Activated T-cell treated with anti-CD3 and anti-CD28 coated beads, Interleukin-2, amount 50 U/mL, for 24 hours (primary cell): ENCODE measurements around the gene SAMSN1.

Source experiments
- DNase-seq: peaks from one replicate; pipeline ENCODE4 v3.0.0-alpha.2; 2020
- H3K27ac Mint-ChIP-seq: 2 replicates; pipeline ENCODE4 v1.8.0; 2020; ENCODE audit warnings: mild to moderate bottlenecking, mixed read lengths
- H3K27me3 Mint-ChIP-seq: 2 replicates; pipeline ENCODE4 v1.8.0; 2020; ENCODE audit warnings: mixed read lengths
- H3K36me3 Mint-ChIP-seq: 2 replicates; pipeline ENCODE4 v1.8.0; 2020; ENCODE audit warnings: low read depth, mixed read lengths
- H3K4me1 Mint-ChIP-seq: 2 replicates; pipeline ENCODE4 v1.8.0; 2020; ENCODE audit warnings: low read depth, mixed read lengths
- H3K4me3 Mint-ChIP-seq: 2 replicates; pipeline ENCODE4 v1.8.0; 2020; ENCODE audit warnings: mild to moderate bottlenecking, moderate library complexity, mixed read lengths
- H3K9me3 Mint-ChIP-seq: 2 replicates; pipeline ENCODE4 v1.8.0; 2020; ENCODE audit warnings: mixed read lengths

Gene SAMSN1

DNA sequence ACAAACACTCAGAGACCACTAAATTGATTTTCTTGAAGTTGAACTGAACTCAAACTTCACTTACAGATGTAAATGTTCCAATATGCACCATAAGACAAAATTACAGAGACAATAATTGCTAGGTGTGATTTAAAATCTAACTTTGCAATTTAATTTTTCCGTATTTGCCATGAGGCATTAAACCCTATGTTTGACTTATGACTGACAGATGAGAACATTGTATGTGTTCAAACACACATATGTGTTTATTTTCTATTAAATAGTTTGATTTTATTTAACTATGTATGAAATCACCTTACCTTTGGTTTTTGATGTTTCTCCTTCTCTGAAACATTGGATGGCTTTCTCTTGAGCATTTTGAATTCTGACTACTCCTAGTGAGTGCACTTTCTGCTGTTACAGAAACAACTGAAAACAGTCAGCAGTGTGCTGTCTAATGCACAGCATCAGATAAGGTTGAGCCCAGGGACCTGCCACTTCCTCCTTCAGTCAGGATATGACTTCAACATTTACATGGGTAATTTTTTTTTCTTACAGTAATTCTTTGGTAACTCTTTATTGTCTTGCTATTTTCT is at the start of gene SAMSN1:
Gene SAMSN1, minus strand, starts transcription at position 410 of the 575 bp plus-strand sequence. Its CDS starts 54 bp downstream, at position 356.
- Mint-ChIP-seq H3K27me3 (no peaks in the 10 kb centered on the region), H3K36me3 (peaks cover 37% of the 10 kb centered on the region), H3K27ac (peak within 1 kb of the TSS; percentile 92), H3K4me3 (peak within 1 kb of the TSS; percentile 93), H3K9me3 (peaks cover 4% of the 10 kb centered on the region), H3K4me1 (peaks cover 68% of the 10 kb centered on the region)
- peak; percentile 50 for DNase-seq

DNA sequence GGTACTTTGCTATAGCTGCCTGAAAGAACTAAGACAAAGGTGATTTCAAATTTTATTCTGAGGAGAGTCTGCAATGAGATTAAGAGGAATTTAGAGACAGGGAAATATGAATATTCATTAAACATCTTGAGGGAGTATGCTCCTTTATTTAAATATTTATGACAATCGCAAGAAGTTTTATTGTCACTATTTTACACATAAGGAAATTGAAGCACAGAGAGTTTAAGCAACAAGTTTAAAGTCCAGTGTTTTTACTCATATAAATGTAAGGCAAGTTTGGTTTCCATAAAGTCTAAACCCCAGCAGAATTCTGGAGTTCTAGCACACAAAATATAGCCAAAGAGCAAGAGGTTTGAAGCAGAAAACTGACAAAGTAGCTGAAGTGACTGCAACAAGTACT is 49.3 kb upstream of the SAMSN1 start:
- H3K27me3 Mint-ChIP-seq = no peaks in the 10 kb centered on the region
- H3K27ac Mint-ChIP-seq = no peak overlapping the region
- no peaks in the 10 kb centered on the region for H3K36me3 Mint-ChIP-seq
- peaks cover 19% of the 10 kb centered on the region for H3K4me1 Mint-ChIP-seq
- H3K4me3 Mint-ChIP-seq = no peak overlapping the region
- H3K9me3 Mint-ChIP-seq = peaks cover 11% of the 10 kb centered on the region
- DNase-seq = no peak

DNA sequence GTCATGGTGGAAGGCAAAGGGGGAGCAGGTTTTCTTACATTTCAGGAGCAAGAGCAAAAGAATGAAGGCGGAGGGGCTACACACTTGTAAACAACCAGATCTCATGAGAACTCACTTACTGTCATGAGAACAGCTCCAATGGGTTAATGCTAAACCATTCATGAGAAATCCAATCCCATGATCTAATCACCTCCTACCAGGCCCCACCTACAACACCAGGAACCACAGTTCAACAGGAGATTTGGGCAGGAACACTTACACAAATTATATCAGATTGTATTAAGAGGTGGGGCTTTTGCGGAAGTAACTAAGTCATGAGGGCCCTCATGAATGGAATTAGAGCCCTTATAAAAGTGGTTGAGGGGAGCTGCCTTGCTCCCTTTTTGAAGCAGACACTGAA is 48.9 kb upstream of the SAMSN1 start:
- Mint-ChIP-seq H3K27me3 (no peaks in the 10 kb centered on the region), H3K4me3 (no peak overlapping the region), H3K36me3 (no peaks in the 10 kb centered on the region), H3K27ac (no peak overlapping the region), H3K9me3 (peaks cover 11% of the 10 kb centered on the region), H3K4me1 (peaks cover 22% of the 10 kb centered on the region)
- no peak for DNase-seq

DNA sequence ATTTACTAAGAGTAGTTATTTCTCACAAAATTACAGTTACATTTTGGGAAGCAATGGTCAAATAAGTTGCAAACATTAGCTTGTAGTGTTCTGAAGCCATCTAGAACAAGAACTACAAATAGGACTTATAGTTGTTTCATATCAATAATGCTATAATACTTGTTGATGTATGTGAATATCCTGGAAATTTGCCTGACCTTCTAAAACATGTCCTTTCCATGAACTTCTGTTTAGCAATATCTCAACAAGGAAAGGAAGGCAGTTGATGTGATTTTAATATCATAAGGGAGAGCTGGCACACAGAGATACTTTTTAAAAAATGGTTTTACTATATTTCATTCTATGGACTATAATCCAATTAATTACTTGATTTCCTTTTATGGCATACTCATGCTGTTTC is 47.1 kb upstream of the SAMSN1 start:
- Mint-ChIP-seq H3K27me3 (no peaks in the 10 kb centered on the region), H3K4me1 (peaks cover 30% of the 10 kb centered on the region), H3K4me3 (no peak overlapping the region), H3K9me3 (peaks cover 14% of the 10 kb centered on the region), H3K27ac (no peak overlapping the region), H3K36me3 (no peaks in the 10 kb centered on the region)
- DNase-seq = no peak

DNA sequence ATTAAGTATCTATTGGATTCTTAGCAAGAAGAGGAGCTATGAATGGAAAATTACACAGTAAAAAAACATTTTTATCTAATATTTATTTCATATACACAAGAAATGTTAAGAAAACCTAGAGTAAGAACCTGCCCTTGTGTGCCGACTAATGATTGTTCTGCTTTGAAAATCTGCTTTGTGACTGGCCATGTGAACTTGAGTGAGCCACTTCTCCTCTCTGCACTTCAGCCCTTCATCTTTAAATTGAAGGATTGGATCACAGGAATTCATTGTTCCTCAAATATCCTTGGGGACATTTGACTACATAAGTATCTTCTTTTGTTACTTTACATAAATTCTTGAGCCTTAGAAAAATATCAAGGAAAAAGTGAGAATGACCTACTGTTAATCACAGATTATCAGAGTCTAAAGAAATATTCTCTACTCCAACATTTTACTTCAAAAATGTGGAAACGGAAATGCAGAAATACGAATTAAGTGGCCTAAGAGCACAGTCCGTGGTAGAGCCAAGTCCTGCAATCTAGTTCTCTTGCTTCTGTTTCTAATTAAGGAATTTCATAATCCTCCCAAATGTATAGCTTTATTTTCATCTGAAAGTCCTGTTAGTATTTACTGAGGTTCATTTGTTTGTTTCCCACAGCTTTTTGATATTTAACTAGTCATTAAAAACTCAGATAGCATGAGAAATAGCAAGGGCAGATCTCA is 46.3 kb upstream of the SAMSN1 start:
- H3K36me3 Mint-ChIP-seq = no peaks in the 10 kb centered on the region
- H3K4me3 Mint-ChIP-seq = no peak overlapping the region
- no peaks in the 10 kb centered on the region for H3K27me3 Mint-ChIP-seq
- H3K27ac Mint-ChIP-seq = no peak overlapping the region
- H3K9me3 Mint-ChIP-seq = peaks cover 14% of the 10 kb centered on the region
- no peak for DNase-seq
- H3K4me1 Mint-ChIP-seq = peaks cover 30% of the 10 kb centered on the region

DNA sequence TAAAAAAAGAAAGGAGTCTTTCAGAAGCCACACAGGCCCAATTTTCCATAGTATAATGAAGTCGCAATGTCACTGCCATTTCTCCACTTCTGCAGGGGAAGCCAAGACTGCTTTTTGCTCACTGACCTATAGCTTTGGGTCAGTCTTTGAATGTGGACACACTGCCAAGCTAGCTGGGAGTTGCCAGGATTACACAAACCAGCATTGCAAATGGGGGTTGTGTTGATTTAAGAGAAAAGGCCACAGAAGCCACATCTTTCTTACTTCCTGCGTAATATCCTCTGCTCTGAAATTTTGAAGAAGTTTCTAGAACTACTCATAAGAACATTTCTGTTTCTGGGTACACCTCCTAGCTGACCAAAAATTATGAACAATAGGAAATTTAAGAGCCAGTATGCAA is 45.8 kb upstream of the SAMSN1 start:
- no peak for DNase-seq
- Mint-ChIP-seq H3K27ac (peak overlapping the region; percentile 9), H3K9me3 (peaks cover 14% of the 10 kb centered on the region), H3K36me3 (no peaks in the 10 kb centered on the region), H3K4me1 (peaks cover 30% of the 10 kb centered on the region), H3K4me3 (no peak overlapping the region), H3K27me3 (no peaks in the 10 kb centered on the region)

DNA sequence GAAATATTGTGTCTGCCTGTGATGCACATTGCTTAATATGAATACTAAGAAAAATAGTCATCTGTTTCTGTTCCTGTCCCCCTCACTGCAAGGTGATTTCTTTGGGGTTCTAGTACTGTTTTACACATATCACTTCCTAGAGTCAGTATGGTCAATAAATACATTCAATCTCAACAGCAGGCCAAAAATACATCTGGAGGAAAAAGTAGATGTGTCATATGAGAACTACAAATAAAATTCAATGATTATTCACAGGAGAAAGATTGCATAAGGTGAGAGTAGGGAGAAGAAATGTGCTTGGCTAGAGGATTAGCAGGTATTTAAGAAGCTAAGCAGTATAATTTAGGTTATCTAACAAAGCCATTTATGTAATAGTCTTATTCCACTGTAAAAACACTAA is 45.3 kb upstream of the SAMSN1 start:
- Mint-ChIP-seq H3K36me3 (no peaks in the 10 kb centered on the region), H3K27me3 (no peaks in the 10 kb centered on the region), H3K27ac (peak overlapping the region; percentile 9), H3K4me3 (no peak overlapping the region), H3K9me3 (peaks cover 10% of the 10 kb centered on the region), H3K4me1 (peaks cover 30% of the 10 kb centered on the region)
- no peak for DNase-seq

DNA sequence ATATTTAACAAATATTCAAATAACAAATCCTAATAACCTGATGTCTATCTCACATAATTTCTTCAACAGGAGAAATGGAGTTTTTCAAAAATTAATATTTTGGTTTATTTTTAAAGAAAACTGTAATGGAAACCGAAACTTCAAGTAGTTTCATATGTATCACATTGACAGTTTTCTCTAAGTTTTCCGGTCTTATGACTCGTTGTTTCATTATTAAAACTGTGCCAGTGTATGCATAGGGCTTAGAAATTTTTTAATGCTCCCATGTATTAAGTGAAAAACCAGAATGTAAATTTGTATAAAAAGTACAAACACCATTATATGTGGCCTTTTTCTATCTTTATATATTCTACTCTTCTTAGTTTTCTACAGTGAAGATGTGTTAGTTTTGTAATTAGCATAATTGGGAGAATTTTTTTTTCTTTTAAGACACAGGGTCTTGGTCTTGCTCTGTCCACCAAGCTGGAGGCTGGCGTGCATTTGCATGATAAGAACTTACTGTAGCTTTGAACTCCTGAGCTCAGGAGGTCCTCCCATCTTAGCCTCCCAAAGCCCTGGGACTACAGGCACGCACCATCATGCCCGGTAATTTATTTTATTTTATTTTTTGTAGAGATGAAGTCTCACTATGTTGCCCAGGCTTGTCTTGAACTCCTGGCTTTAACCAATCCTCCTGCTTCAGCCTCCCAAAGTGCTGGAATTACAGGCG is 43.9 kb upstream of the SAMSN1 start:
- peaks cover 33% of the 10 kb centered on the region for H3K4me1 Mint-ChIP-seq
- no peak for DNase-seq
- H3K4me3 Mint-ChIP-seq = peak overlapping the region; percentile 43
- H3K9me3 Mint-ChIP-seq = peaks cover 7% of the 10 kb centered on the region
- H3K27ac Mint-ChIP-seq = peak overlapping the region; percentile 82
- H3K27me3 Mint-ChIP-seq = no peaks in the 10 kb centered on the region
- no peaks in the 10 kb centered on the region for H3K36me3 Mint-ChIP-seq

DNA sequence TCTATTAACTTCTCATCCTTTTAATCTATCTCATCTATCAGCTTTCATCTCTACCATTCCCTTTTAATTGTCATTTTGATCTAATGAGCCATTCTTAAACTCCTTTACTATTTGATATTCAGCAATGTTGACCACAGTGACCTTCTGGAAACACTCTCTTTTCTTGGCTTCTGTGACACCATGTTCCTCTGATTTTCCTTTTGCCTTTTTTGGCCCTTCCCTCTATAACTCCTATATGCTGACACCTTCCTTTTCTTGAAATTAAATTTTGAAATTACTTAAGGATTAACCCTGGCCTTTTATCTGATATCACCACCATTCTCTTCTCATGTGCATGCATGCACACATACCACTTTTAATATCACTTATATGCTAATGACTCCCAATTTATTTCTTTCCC is 41.2 kb upstream of the SAMSN1 start:
- Mint-ChIP-seq H3K36me3 (no peaks in the 10 kb centered on the region), H3K9me3 (peaks cover 3% of the 10 kb centered on the region), H3K27ac (no peak overlapping the region), H3K4me3 (no peak overlapping the region), H3K27me3 (no peaks in the 10 kb centered on the region), H3K4me1 (peaks cover 47% of the 10 kb centered on the region)
- no peak for DNase-seq

DNA sequence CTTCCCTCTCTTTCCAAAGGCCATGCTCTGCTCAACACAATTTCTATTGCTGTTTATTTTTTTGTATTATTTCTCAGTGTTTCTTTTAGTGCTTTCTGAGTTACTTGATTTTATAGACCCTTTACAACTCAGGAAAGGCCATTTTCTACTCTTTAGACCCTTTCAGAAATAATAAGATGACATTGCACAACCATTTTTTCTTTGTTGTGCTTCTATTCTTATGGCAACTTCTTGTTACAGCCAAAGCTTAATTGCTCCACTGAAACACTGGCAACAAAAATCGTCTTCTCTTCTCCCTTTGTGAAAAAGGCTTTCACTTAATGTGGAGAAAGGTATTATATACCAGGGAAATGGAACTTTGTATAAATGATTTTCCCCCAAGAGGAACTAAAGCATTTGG is 39.0 kb upstream of the SAMSN1 start:
- H3K4me3 Mint-ChIP-seq = no peak overlapping the region
- no peaks in the 10 kb centered on the region for H3K36me3 Mint-ChIP-seq
- H3K4me1 Mint-ChIP-seq = peaks cover 40% of the 10 kb centered on the region
- DNase-seq = no peak
- no peak overlapping the region for H3K27ac Mint-ChIP-seq
- peaks cover 3% of the 10 kb centered on the region for H3K9me3 Mint-ChIP-seq
- no peaks in the 10 kb centered on the region for H3K27me3 Mint-ChIP-seq

DNA sequence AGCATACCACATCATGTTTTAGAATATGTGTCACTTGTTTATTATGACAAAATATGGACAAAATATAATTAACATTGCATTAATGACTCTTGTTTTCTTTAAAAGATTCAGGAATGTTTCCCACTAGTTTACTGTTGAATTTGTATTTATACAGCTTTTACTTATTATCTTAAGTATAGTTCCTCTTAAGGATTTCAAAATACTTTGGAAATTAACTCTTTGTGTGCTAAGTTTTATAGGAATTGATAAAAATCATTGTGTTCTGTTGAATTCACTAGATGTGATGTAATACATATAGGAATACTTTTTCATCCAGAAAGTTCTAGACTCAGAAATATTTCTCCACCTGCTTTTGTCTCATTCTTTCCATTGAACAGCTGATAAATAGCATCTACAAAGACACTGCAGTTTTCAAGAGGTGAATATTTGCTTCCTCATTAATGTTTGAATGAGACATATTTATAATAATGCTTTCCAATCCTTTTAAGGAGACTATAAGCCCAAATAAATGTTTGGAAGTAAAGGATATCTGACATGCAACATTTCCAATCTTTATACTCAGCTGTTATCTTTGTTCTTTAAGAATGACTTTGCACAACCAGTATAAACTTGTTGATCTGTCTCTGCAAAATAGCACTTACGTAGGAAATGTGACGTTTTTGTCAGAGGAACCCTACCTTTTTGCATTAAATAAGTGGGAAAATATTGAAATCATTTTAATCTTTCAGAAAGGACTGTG is 38.4 kb upstream of the SAMSN1 start:
- Mint-ChIP-seq H3K27me3 (no peaks in the 10 kb centered on the region), H3K36me3 (no peaks in the 10 kb centered on the region), H3K9me3 (peaks cover 3% of the 10 kb centered on the region), H3K27ac (no peak overlapping the region), H3K4me1 (peaks cover 36% of the 10 kb centered on the region), H3K4me3 (no peak overlapping the region)
- no peak for DNase-seq

DNA sequence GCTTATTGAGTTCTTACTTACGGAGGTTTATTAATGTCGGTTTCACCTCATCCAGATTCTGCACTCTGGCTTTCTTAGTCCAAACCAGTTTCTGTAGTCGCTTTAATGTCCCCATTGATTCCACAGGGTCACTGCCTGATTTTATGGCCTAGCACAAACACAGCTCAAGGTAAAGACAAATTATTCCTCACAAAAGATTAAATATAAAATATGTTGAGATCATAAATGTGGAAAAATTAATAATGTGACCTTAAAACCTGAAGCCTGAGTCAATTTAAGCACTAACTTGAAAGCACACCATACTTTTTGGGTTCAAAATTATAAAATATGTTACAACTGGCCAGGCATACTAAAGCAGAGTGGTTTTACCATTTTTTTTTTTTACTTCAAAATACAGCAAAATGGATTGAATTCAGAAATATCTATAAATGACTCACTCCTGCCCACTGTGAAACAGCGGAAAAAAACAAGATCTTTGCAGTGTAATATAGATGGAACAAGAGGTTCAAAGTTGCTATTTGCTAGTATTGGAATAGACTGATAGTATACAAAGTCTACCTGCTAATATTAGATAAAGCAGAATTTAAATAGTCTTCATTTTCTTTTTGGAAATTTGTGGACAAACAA is 37.6 kb upstream of the SAMSN1 start:
- peaks cover 3% of the 10 kb centered on the region for H3K9me3 Mint-ChIP-seq
- no peak overlapping the region for H3K27ac Mint-ChIP-seq

DNA sequence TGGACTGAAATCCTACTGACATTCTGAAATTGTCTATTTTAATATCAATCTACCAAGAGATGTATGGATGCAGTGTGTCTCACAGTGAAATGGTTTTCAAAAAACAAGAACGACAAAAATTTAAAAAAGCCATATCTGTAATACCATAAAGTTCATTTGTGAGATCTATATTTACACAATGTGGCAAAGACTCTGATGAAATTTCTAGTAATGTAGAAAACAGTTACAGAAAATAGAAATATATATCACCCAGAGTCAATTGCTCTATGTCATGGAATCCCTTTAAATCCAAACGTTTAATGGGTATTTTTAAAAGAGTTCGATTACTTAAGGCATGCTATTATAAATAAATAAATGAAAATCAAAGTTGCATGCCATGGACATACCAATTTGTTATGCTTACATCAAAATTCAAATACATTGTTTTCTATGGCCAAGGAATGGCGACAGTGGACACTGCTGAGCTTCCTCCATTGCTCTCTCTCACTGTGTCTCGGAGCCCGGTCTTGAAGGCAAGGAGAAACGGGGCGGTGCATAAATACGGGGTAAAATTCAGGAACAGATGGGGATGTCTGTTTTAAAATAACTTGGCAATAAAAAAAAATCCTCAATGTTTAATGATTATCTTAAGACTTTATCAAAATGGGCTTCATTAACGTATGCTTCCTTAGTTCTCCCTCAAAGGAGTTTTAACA is 37.0 kb upstream of the SAMSN1 start:
- Mint-ChIP-seq H3K4me3 (no peak overlapping the region), H3K36me3 (no peaks in the 10 kb centered on the region), H3K27ac (peak overlapping the region; percentile 35), H3K27me3 (no peaks in the 10 kb centered on the region), H3K9me3 (no peaks in the 10 kb centered on the region), H3K4me1 (peaks cover 35% of the 10 kb centered on the region)
- DNase-seq = no peak

More for the DNA sequence above, 37.6 kb upstream of the SAMSN1 start:
- Mint-ChIP-seq H3K4me1 (peaks cover 35% of the 10 kb centered on the region), H3K27me3 (no peaks in the 10 kb centered on the region), H3K36me3 (no peaks in the 10 kb centered on the region), H3K4me3 (no peak overlapping the region)
- DNase-seq = no peak
